Type B pancreatic cell (in vitro differentiated cells): ENCODE results near the gene FBN1. TPM values are rescaled to one million over a fixed set of nuclear protein-coding genes. Genes with fewer than 3 reads are reported as not detected.

ENCODE experiments used
- DNase-seq: peaks from one replicate; pipeline ENCODE4 v3.0.0; 2021; ENCODE audit warnings: mixed read lengths; ENCODE audit not compliant: unreplicated experiment; ENCODE audit errors: extremely low spot score
- H3K27ac Mint-ChIP-seq: 2 replicates; pipeline ENCODE4 v1.8.0; 2021; ENCODE audit warnings: mild to moderate bottlenecking, mixed read lengths
- H3K27me3 Mint-ChIP-seq: 2 replicates; pipeline ENCODE4 v1.8.0; 2021; ENCODE audit warnings: mixed read lengths
- H3K36me3 Mint-ChIP-seq: 2 replicates; pipeline ENCODE4 v1.8.0; 2021; ENCODE audit warnings: mixed read lengths
- H3K4me1 Mint-ChIP-seq: one replicate; pipeline ENCODE4 v1.8.0; 2021; ENCODE audit warnings: mixed read lengths; ENCODE audit not compliant: unreplicated experiment
- H3K4me3 Mint-ChIP-seq: 2 replicates; pipeline ENCODE4 v1.8.0; 2021; ENCODE audit warnings: mild to moderate bottlenecking, mixed read lengths
- H3K9me3 Mint-ChIP-seq: 2 replicates; pipeline ENCODE4 v1.8.0; 2021; ENCODE audit warnings: mixed read lengths
- CTCF ChIP-seq: fragments of 200-600 bp; sonication (generic); conservative IDR thresholded peaks from 2 replicates; pipeline ENCODE4 v1.5.0; 2021; ENCODE audit warnings: antibody characterized with exemption, mild to moderate bottlenecking
- total RNA-seq: library from RNA; stranded (reverse); gene quantifications from 2 replicates; pipeline ENCODE4 v1.2.1, GENCODE V29; 2021; ENCODE audit warnings: low replicate concordance

Gene FBN1
- total RNA-seq, 1 donor from 2014 or later = 58.4 TPM

GRCh38 chr15:48479751-48480150 lies 165.8 kb downstream of the FBN1 start:
- Mint-ChIP-seq H3K36me3 (peaks cover 3% of the 10 kb centered on the region), H3K4me1 (peaks cover 5% of the 10 kb centered on the region), H3K27ac (no peak overlapping the region), H3K4me3 (no peak overlapping the region), H3K27me3 (no peaks in the 10 kb centered on the region), H3K9me3 (no peaks in the 10 kb centered on the region)
- no peak for DNase-seq
- TF ChIP-seq CTCF = no peak

GRCh38 chr15:48478581-48478980 lies 166.9 kb downstream of the FBN1 start:
- no peaks in the 10 kb centered on the region for H3K9me3 Mint-ChIP-seq
- H3K27ac Mint-ChIP-seq = no peak overlapping the region
- H3K4me3 Mint-ChIP-seq = no peak overlapping the region
- no peak for DNase-seq
- H3K36me3 Mint-ChIP-seq = peaks cover 3% of the 10 kb centered on the region
- TF ChIP-seq CTCF = no peak
- H3K4me1 Mint-ChIP-seq = peaks cover 5% of the 10 kb centered on the region
- no peaks in the 10 kb centered on the region for H3K27me3 Mint-ChIP-seq

GRCh38 chr15:48477795-48478360 lies 167.6 kb downstream of the FBN1 start:
- H3K36me3 Mint-ChIP-seq = peaks cover 3% of the 10 kb centered on the region
- H3K4me3 Mint-ChIP-seq = no peak overlapping the region
- no peak overlapping the region for H3K27ac Mint-ChIP-seq
- no peaks in the 10 kb centered on the region for H3K27me3 Mint-ChIP-seq
- H3K4me1 Mint-ChIP-seq = peaks cover 5% of the 10 kb centered on the region
- no peak for TF ChIP-seq CTCF
- no peak for DNase-seq
- no peaks in the 10 kb centered on the region for H3K9me3 Mint-ChIP-seq

GRCh38 chr15:48475600-48476395 lies 169.7 kb downstream of the FBN1 start:
- Mint-ChIP-seq H3K27ac (no peak overlapping the region), H3K4me3 (no peak overlapping the region), H3K27me3 (no peaks in the 10 kb centered on the region)

GRCh38 chr15:48473667-48474066 lies 171.8 kb downstream of the FBN1 start:
- Mint-ChIP-seq H3K36me3 (peaks cover 17% of the 10 kb centered on the region), H3K9me3 (no peaks in the 10 kb centered on the region), H3K4me1 (no peaks in the 10 kb centered on the region), H3K27ac (no peak overlapping the region), H3K4me3 (no peak overlapping the region), H3K27me3 (no peaks in the 10 kb centered on the region)
- no peak for DNase-seq
- no peak for TF ChIP-seq CTCF

More at GRCh38 chr15:48475600-48476395, 169.7 kb downstream of the FBN1 start:
- H3K9me3 Mint-ChIP-seq = no peaks in the 10 kb centered on the region
- no peak for DNase-seq
- H3K4me1 Mint-ChIP-seq = no peaks in the 10 kb centered on the region
- no peak for TF ChIP-seq CTCF
- peaks cover 12% of the 10 kb centered on the region for H3K36me3 Mint-ChIP-seq
